Measurements from ENCODE around the gene SIRPA. TPM values are rescaled to one million over a fixed set of nuclear protein-coding genes. Genes with fewer than 3 reads are reported as not detected.

SIRPA gene
- total RNA-seq (10 to 100 TPM; 18.4 to 21.0 TPM), polyA plus RNA-seq (ENCODE audit: insufficient read depth, low read depth, low replicate concordance) (25.7 TPM)
- long read RNA-seq, donor 1, full-length matches to known transcripts = 4 of 4 reads
- long read RNA-seq, donor 1, partial matches to known transcripts = 0 of 4 reads
- long read RNA-seq, donor 1, other reads (novel, unspliced or antisense) = 0 of 4 reads
- long read RNA-seq, donor 2, full-length matches to known transcripts = 4 of 4 reads
- long read RNA-seq, donor 2, partial matches to known transcripts = 0 of 4 reads
- long read RNA-seq, donor 2, other reads (novel, unspliced or antisense) = 0 of 4 reads

GRCh38 chr20:1894951-1895673 is at the start of gene SIRPA:
SIRPA (plus strand) TSS chr20:1895407; CDS start chr20:1895448, 41 bp downstream.
- H3K27ac ChIP-seq = peak within 1 kb of the TSS; percentile 72 to 92
- DNase-seq = peak; percentile 70
- no peaks in the 10 kb centered on the region for H3K9me3 ChIP-seq
- intact Hi-C loops (cut with DNase I; ENCODE audit: low total_unique reads) = no loop called here
- no peaks in the 10 kb centered on the region for H3K36me3 ChIP-seq (ENCODE audit: low read depth, missing control alignments)
- peak within 1 kb of the TSS; percentile 54 to 66 for H3K4me3 ChIP-seq
- WGBS, 2 donors = 0% methylated on average over 32 to 70 of the region's 74 CpGs
- TF ChIP-seq POLR2A (IDR thresholded peaks at IDR 0.05) (no peak), CTCF (IDR thresholded peaks at IDR 0.05) (no peak)
- H3K4me1 ChIP-seq = no peaks in the 10 kb centered on the region
- H3K27me3 ChIP-seq = no peaks in the 10 kb centered on the region

GRCh38 chr20:1845701-1846100 is 49.5 kb upstream of the SIRPA start:
- 72 to 91% methylated on average over 4 to 7 of the region's 7 CpGs for WGBS, 2 donors
- TF ChIP-seq CTCF (IDR thresholded peaks at IDR 0.05) = no peak
- TF ChIP-seq POLR2A (IDR thresholded peaks at IDR 0.05) = no peak
- intact Hi-C loops (cut with DNase I; ENCODE audit: low total_unique reads) = no loop called here
- Histone ChIP-seq H3K27me3 (no peaks in the 10 kb centered on the region), H3K36me3 (ENCODE audit: low read depth, missing control alignments) (no peaks in the 10 kb centered on the region), H3K4me1 (no peaks in the 10 kb centered on the region), H3K9me3 (no peaks in the 10 kb centered on the region), H3K4me3 (no peak overlapping the region), H3K27ac (no peak overlapping the region)
- no peak for DNase-seq

GRCh38 chr20:1846341-1846740 is 48.9 kb upstream of the SIRPA start:
- 92 to 95% methylated on average over 1 of the region's 1 CpG for WGBS, 2 donors
- no peak overlapping the region for H3K4me3 ChIP-seq
- DNase-seq = no peak
- no peaks in the 10 kb centered on the region for H3K4me1 ChIP-seq
- H3K27me3 ChIP-seq = no peaks in the 10 kb centered on the region
- no peak for TF ChIP-seq CTCF (IDR thresholded peaks at IDR 0.05)
- H3K36me3 ChIP-seq (ENCODE audit: low read depth, missing control alignments) = no peaks in the 10 kb centered on the region
- intact Hi-C loops (cut with DNase I; ENCODE audit: low total_unique reads) = no loop called here
- H3K9me3 ChIP-seq = no peaks in the 10 kb centered on the region
- no peak overlapping the region for H3K27ac ChIP-seq

GRCh38 chr20:1846876-1847275 is 48.3 kb upstream of the SIRPA start:
- no peak overlapping the region for H3K4me3 ChIP-seq
- no peaks in the 10 kb centered on the region for H3K9me3 ChIP-seq
- H3K27me3 ChIP-seq = no peaks in the 10 kb centered on the region
- no peaks in the 10 kb centered on the region for H3K36me3 ChIP-seq (ENCODE audit: low read depth, missing control alignments)
- DNase-seq = no peak
- WGBS, 2 donors = 34 to 45% methylated on average over 1 of the region's 1 CpG
- intact Hi-C loops (cut with DNase I; ENCODE audit: low total_unique reads) = no loop called here
- H3K27ac ChIP-seq = no peak overlapping the region
- TF ChIP-seq POLR2A (IDR thresholded peaks at IDR 0.05) = no peak
- no peak for TF ChIP-seq CTCF (IDR thresholded peaks at IDR 0.05)
- no peaks in the 10 kb centered on the region for H3K4me1 ChIP-seq
